Panc1 (cell line): ENCODE results near the gene ZC3H7B. TPM values are rescaled to one million over a fixed set of nuclear protein-coding genes. Genes with fewer than 3 reads are reported as not detected.

Source experiments
- ATAC-seq: fragments of 200-7000 bp; cut with Tn5 transposase; 2 replicates; pipeline ENCODE4 v1.9.1; 2020; ENCODE audit warnings: mild to moderate bottlenecking, moderate library complexity
- BruUV-seq: library from RNA; stranded (reverse); fragments of 400-500 nt; replicated peaks from 2 replicates; lab custom pipeline; 2021; lab: Mats Ljungman, UMichigan
- CTCF ChIA-PET: fragments of 300-600 bp; sonication (Branson Sonifier 250); formaldehyde crosslinking; loops from one replicate; lab custom pipeline; 2022; ENCODE audit warnings: antibody characterized with exemption; lab: Charles Lee
- POLR2A ChIA-PET: fragments of 300-600 bp; sonication (Branson Sonifier 250); formaldehyde crosslinking; loops from one replicate; lab custom pipeline; 2022; ENCODE audit warnings: antibody characterized with exemption; lab: Charles Lee
- DNase-seq: peaks from one replicate; pipeline ENCODE4 v3.0.0-alpha.2; 2010; ENCODE audit warnings: low read depth, low spot score
- H3K27ac ChIP-seq: 2 replicates; pipeline ENCODE4 v1.5.1; 2011; ENCODE audit warnings: mild to moderate bottlenecking, low read length, inconsistent platforms
- H3K27me3 ChIP-seq: fragments of 200-500 bp; sonication (Bioruptor generic); 2 replicates; pipeline ENCODE4 v1.6.0; 2014; ENCODE audit warnings: low read length, inconsistent platforms; ENCODE audit not compliant: control insufficient read depth, insufficient read depth
- H3K36me3 ChIP-seq: fragments of 200-500 bp; sonication (Bioruptor generic); 2 replicates; pipeline ENCODE4 v1.5.1; 2014; ENCODE audit warnings: inconsistent platforms, mild to moderate bottlenecking, low read length, moderate library complexity; ENCODE audit not compliant: control insufficient read depth, insufficient read depth
- H3K4me1 ChIP-seq: 2 replicates; pipeline ENCODE4 v1.5.1; 2011; ENCODE audit warnings: inconsistent platforms, mild to moderate bottlenecking, low read length, moderate library complexity; ENCODE audit not compliant: control insufficient read depth, insufficient read depth
- H3K4me3 ChIP-seq, 2 experiments: 2 replicates each; pipeline ENCODE4 v1.5.1; 2011 to 2012; ENCODE audit warnings: low read depth in 2 of 2, low read length in 2 of 2, mild to moderate bottlenecking in 2 of 2, inconsistent platforms in 1 of 2, moderate library complexity in 1 of 2
- H3K9me3 ChIP-seq: fragments of 200-500 bp; sonication (Bioruptor generic); 2 replicates; pipeline ENCODE4 v1.5.1; 2014; ENCODE audit warnings: low read depth, mild to moderate bottlenecking, inconsistent platforms, low read length, moderate library complexity; ENCODE audit not compliant: control insufficient read depth, insufficient read depth
- POLR2AphosphoS5 ChIP-seq: IDR thresholded peaks from 2 replicates; pipeline ENCODE4 v1.6.1; 2012; ENCODE audit warnings: mild to moderate bottlenecking, low read depth, low read length, moderate library complexity
- SIN3A ChIP-seq: IDR thresholded peaks from 2 replicates; pipeline ENCODE4 v1.6.1; 2012; ENCODE audit warnings: low read depth, mild to moderate bottlenecking, low read length, moderate library complexity, borderline replicate concordance; ENCODE audit not compliant: insufficient read depth
- TCF7L2 ChIP-seq: IDR thresholded peaks from 2 replicates; pipeline ENCODE4 v1.6.1; 2011; ENCODE audit warnings: mild to moderate bottlenecking, low read depth, low read length, inconsistent platforms
- in situ Hi-C: cut with HindIII; loops from 2 replicates; pipeline ENCODE4 v1.10.0; 2016; ENCODE audit warnings: low sequenced_read_pairs, low pct_unique_long_range_greater_than_20kb
- intact Hi-C: fragments of 100-400 bp; cut with micrococcal nuclease; formaldehyde crosslinking; loops from one replicate; pipeline ENCODE4 v1.10.0; 2022; ENCODE audit not compliant: unreplicated experiment
- total RNA-seq: library from RNA; stranded (reverse); gene quantifications from one replicate; pipeline ENCODE4 v1.2.1, GENCODE V29; 2021; ENCODE audit not compliant: unreplicated experiment
- TF ChIP-seq, protein P1 (sequence below): fragments of 450-650 bp; IDR thresholded peaks from 2 replicates; pipeline ENCODE4 v1.5.1; 2017; ENCODE audit warnings: mild to moderate bottlenecking
- TF ChIP-seq, protein P2 (sequence below), 2 experiments: IDR thresholded peaks; 2 replicates each; pipeline ENCODE4 v1.6.1; 2011 to 2012; ENCODE audit warnings: low read depth in 2 of 2, control low read depth in 1 of 2, low read length in 1 of 2, mild to moderate bottlenecking in 1 of 2, moderate library complexity in 1 of 2; ENCODE audit not compliant: insufficient read depth in 1 of 2

ZC3H7B gene
- total RNA-seq, 1 experiment from 2014 or later, result 62.0 TPM

- Histone ChIP-seq H3K4me3 (no peak overlapping the region), H3K4me1 (no peaks in the 10 kb centered on the region), H3K36me3 (no peaks in the 10 kb centered on the region; the same call in none of the 2 replicates), H3K27me3 (no peaks in the 10 kb centered on the region), H3K9me3 (no peaks in the 10 kb centered on the region), H3K27ac (no peak overlapping the region)
- ATAC-seq (no peak), DNase-seq (no peak)
- POLR2A ChIA-PET, result no interaction called here
- no TSS peak for BruUV-seq
- in situ Hi-C loops (no loop called here), intact Hi-C loops (no loop called here)
- CTCF ChIA-PET, result no interaction called here
- TF ChIP-seq, protein P1, sequence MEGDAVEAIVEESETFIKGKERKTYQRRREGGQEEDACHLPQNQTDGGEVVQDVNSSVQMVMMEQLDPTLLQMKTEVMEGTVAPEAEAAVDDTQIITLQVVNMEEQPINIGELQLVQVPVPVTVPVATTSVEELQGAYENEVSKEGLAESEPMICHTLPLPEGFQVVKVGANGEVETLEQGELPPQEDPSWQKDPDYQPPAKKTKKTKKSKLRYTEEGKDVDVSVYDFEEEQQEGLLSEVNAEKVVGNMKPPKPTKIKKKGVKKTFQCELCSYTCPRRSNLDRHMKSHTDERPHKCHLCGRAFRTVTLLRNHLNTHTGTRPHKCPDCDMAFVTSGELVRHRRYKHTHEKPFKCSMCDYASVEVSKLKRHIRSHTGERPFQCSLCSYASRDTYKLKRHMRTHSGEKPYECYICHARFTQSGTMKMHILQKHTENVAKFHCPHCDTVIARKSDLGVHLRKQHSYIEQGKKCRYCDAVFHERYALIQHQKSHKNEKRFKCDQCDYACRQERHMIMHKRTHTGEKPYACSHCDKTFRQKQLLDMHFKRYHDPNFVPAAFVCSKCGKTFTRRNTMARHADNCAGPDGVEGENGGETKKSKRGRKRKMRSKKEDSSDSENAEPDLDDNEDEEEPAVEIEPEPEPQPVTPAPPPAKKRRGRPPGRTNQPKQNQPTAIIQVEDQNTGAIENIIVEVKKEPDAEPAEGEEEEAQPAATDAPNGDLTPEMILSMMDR, result no peak
- TF ChIP-seq TCF7L2, result no peak
- TF ChIP-seq SIN3A, result no peak
- no peak for TF ChIP-seq POLR2AphosphoS5
- TF ChIP-seq, protein P2, sequence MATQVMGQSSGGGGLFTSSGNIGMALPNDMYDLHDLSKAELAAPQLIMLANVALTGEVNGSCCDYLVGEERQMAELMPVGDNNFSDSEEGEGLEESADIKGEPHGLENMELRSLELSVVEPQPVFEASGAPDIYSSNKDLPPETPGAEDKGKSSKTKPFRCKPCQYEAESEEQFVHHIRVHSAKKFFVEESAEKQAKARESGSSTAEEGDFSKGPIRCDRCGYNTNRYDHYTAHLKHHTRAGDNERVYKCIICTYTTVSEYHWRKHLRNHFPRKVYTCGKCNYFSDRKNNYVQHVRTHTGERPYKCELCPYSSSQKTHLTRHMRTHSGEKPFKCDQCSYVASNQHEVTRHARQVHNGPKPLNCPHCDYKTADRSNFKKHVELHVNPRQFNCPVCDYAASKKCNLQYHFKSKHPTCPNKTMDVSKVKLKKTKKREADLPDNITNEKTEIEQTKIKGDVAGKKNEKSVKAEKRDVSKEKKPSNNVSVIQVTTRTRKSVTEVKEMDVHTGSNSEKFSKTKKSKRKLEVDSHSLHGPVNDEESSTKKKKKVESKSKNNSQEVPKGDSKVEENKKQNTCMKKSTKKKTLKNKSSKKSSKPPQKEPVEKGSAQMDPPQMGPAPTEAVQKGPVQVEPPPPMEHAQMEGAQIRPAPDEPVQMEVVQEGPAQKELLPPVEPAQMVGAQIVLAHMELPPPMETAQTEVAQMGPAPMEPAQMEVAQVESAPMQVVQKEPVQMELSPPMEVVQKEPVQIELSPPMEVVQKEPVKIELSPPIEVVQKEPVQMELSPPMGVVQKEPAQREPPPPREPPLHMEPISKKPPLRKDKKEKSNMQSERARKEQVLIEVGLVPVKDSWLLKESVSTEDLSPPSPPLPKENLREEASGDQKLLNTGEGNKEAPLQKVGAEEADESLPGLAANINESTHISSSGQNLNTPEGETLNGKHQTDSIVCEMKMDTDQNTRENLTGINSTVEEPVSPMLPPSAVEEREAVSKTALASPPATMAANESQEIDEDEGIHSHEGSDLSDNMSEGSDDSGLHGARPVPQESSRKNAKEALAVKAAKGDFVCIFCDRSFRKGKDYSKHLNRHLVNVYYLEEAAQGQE (IDR thresholded peaks at IDR 0.05; ENCODE audit: insufficient read depth in 1 of 2, low read depth in 2 of 2, low read length in 1 of 2), result no peak
Observed at GRCh38 chr22:41350087-41350486, 48.8 kb downstream of the ZC3H7B start.

- H3K9me3 ChIP-seq, result no peaks in the 10 kb centered on the region
- TF ChIP-seq, protein P1, result no peak
- TF ChIP-seq SIN3A (no peak), TCF7L2 (no peak), POLR2AphosphoS5 (no peak)
- TF ChIP-seq, protein P2 (IDR thresholded peaks at IDR 0.05; ENCODE audit: insufficient read depth in 1 of 2, low read depth in 2 of 2, low read length in 1 of 2), result no peak
- intact Hi-C loops, result no loop called here
- ATAC-seq (no peak), DNase-seq (no peak)
- no peaks in the 10 kb centered on the region for H3K27me3 ChIP-seq
- in situ Hi-C loops, result no loop called here
- H3K36me3 ChIP-seq, result no peaks in the 10 kb centered on the region; the same call in none of the 2 replicates
- no peaks in the 10 kb centered on the region for H3K4me1 ChIP-seq
- no TSS peak for BruUV-seq
- H3K27ac ChIP-seq, result no peak overlapping the region
- POLR2A ChIA-PET, result no interaction called here
- H3K4me3 ChIP-seq, result no peak overlapping the region
- CTCF ChIA-PET, result no interaction called here
Observed at GRCh38 chr22:41351011-41351410, 49.7 kb downstream of the ZC3H7B start.
